Spleen (tissue), 7 donors: ENCODE results near the gene SETBP1.

Source experiments
- CTCF ChIP-seq, 11 experiments: fragments of 200-600 bp in 7 of 11; fragments of 450-650 bp in 4 of 11; sonication (generic) in 4 of 11; IDR thresholded peaks in 8 of 11; conservative IDR thresholded peaks in 3 of 11; 1 replicate in 7 of 11; 2 replicates in 4 of 11; pipeline versions ENCODE4 v1.4.0 to v1.8.0; 2016 to 2021; ENCODE audit warnings: antibody characterized with exemption in 11 of 11, inconsistent platforms in 4 of 11, mild to moderate bottlenecking in 1 of 11
- POLR2AphosphoS5 ChIP-seq, 3 donors: sonication (generic); formaldehyde crosslinking; IDR thresholded peaks; one replicate each; pipeline ENCODE4 v1.5.1; 2017; ENCODE audit warnings: antibody characterized with exemption in 3 of 3
- donor health status: DM: no; HTN: no; CAD: no; lungs with moderate emphysema.
- donor health status: DM: no; HTN: no; CAD: no.
- donor health status: DM: no; HTN: no; CAD: no.

DNA sequence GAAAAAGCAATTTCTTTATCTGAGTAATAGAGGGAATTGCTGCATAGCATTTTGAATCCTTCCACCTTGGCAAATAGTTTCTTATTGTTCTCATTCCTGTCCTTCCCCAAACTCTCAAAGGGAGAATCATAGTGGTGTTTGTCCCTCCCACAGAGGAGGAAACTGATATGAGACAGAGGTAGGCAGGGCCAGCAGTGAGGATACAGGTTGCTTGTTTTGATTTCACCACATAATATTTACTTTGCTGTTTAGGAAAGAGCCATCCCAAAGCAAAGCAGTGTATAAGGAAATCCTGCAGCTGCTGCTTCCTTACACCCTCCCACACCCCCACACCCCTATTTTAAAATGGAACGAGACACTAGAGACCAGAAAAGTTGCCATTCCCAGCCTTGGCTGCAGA lies 195.3 kb downstream of the SETBP1 start:
- no peak for TF ChIP-seq CTCF (IDR thresholded peaks at IDR 0.05 in 8 of 11, conservative IDR thresholded peaks at IDR 0.05 in 3 of 11)
- TF ChIP-seq POLR2AphosphoS5 (IDR thresholded peaks at IDR 0.05): no peak
